A549 (cell line): ENCODE results near the gene SUN1.

Experiments used
- CTCF ChIP-seq: fragments of >200 bp; sonication (Bioruptor Twin); formaldehyde crosslinking; IDR thresholded peaks from 3 replicates; pipeline ENCODE4 v1.5.1; 2016
- HDAC2 ChIP-seq: fragments of 200-600 bp; sonication (generic); IDR thresholded peaks from 2 replicates; pipeline ENCODE4 v1.6.1; 2016

GRCh38 chr7:879093-879492 lies 46.8 kb downstream of the SUN1 start:
- no peak for TF ChIP-seq CTCF
- no peak for TF ChIP-seq HDAC2
